ENCODE results near the gene ATPAF1.

ATPAF1 gene

DNA sequence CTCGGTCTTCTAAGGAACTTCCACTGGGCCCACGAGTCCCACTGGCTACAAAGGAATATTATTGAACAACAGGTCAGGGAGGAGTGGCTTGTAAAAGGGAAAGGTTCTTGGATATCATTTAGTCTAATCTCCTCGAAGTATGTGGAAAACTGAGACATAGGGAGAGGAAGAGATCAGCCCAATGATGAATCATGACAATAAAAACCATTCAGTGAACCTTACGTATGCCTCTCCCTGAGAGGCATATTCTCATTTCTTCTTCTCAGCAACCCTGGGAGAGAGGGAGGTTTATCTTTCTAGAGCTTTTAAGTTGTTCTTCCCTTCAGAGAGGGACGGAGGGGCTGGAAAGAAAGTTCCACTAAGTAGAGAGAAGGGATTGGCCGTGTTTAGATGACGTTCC, 46.2 kb downstream of the ATPAF1 start:
- ChIA-PET CTCF (interaction anchor here (0.6 to 3.5 kb wide), 17 partner anchors 9 to 237 kb away, joined by 3 to 20 read pairs (median 3); partner anchors contain the start of gene ATPAF1), POLR2A (interaction anchor here (1.4 to 1.8 kb wide), 2 partner anchors 10 to 18 kb away, joined by 3 to 6 read pairs; partner anchors contain the start of gene MKNK1)
- H3K36me3 ChIP-seq (ENCODE audit: control insufficient read depth in 2 of 2, insufficient read depth in 1 of 2, low read length in 2 of 2) = no peaks in the 10 kb centered on the region
- 0 out of 2 replicates have a peak, but pooled peaks cover 3% of the 10 kb centered on the region for H3K4me1 ChIP-seq (ENCODE audit: control insufficient read depth, insufficient read depth, low read length)
- TF ChIP-seq ZNF404 (tag by site-specific recombination; IDR thresholded peaks at IDR 0.05) = no peak
- TF ChIP-seq ZNF629 (tag by site-specific recombination; IDR thresholded peaks at IDR 0.05) = 0 out of 2 replicates have a peak, but pooled peaks have one; percentile 18
- 0 out of 2 replicates have a peak, but pooled peaks have one; percentile 33 for TF ChIP-seq SCRT2 (tag by site-specific recombination; IDR thresholded peaks at IDR 0.05)
- no peak for TF ChIP-seq ZNF664 (tag by site-specific recombination; IDR thresholded peaks at IDR 0.05)
- TF ChIP-seq ZSCAN23 (tag by site-specific recombination; IDR thresholded peaks at IDR 0.05) = no peak
- TF ChIP-seq, protein P1, sequence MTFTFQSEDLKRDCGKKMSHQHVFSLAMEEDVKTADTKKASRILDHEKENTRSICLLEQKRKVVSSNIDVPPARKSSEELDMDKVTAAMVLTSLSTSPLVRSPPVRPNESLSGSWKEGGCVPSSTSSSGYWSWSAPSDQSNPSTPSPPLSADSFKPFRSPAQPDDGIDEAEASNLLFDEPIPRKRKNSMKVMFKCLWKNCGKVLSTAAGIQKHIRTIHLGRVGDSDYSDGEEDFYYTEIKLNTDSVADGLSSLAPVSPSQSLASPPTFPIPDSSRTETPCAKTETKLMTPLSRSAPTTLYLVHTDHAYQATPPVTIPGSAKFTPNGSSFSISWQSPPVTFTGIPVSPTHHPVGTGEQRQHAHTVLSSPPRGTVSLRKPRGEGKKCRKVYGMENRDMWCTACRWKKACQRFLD (tag by site-specific recombination; IDR thresholded peaks at IDR 0.05) = no peak
- 0 out of 2 replicates have a peak, but pooled peaks have one; percentile 41 for TF ChIP-seq ZNF335 (tag by site-specific recombination; conservative IDR thresholded peaks at IDR 0.05)
- TF ChIP-seq, protein P2, sequence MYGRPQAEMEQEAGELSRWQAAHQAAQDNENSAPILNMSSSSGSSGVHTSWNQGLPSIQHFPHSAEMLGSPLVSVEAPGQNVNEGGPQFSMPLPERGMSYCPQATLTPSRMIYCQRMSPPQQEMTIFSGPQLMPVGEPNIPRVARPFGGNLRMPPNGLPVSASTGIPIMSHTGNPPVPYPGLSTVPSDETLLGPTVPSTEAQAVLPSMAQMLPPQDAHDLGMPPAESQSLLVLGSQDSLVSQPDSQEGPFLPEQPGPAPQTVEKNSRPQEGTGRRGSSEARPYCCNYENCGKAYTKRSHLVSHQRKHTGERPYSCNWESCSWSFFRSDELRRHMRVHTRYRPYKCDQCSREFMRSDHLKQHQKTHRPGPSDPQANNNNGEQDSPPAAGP (tag by site-specific recombination; IDR thresholded peaks at IDR 0.05) = peak; percentile 73
- no peaks in the 10 kb centered on the region for H3K9me3 ChIP-seq (ENCODE audit: control insufficient read depth, insufficient read depth, low read depth, low read length)
- no peak overlapping the region for H3K4me3 ChIP-seq (ENCODE audit: low read depth, low read length)
- no peak overlapping the region for H3K27ac ChIP-seq (ENCODE audit: extremely low read depth, low read depth, low read length)

DNA sequence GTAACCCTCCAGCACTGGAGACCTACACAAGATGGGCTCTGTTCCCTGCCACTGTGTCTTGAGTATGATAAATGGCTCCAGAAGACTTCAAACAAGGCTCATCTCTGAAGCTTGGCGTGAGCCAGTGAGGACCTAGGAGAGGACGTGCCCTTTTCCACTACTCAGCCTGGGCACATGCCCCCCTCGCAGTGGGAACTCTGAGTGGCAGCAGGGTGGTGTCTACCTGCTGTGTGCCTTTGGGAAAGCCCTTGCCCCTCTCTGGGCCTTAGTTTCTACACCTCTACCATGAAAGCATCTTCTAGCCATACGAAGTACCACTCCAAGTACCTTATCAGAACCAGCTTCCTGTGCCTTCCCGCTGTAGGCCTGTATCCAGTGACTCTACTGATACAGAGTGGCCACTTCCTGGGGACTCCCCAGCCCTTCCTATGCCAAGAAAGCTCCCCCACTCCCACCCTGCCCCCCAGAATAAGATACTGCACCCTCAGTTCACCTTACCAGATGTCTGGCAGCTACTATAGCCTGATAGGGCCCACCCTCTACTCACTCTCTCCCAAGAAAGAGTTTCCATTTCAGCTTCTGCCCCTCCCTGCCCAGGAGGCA, 48.4 kb downstream of the ATPAF1 start:
- 0 out of 2 replicates have a peak, but pooled peaks cover 3% of the 10 kb centered on the region for H3K4me1 ChIP-seq (ENCODE audit: control insufficient read depth, insufficient read depth, low read length)
- CTCF ChIA-PET = interaction anchor here (3.1 kb wide), 1 partner anchor 105 kb away, joined by 16 read pairs; no protein-coding TSS in a partner anchor
- POLR2A ChIA-PET = interaction anchor here (8.9 kb wide), 1 partner anchor 15 kb away, joined by 77 read pairs; the partner anchor contains the start of gene MKNK1

DNA sequence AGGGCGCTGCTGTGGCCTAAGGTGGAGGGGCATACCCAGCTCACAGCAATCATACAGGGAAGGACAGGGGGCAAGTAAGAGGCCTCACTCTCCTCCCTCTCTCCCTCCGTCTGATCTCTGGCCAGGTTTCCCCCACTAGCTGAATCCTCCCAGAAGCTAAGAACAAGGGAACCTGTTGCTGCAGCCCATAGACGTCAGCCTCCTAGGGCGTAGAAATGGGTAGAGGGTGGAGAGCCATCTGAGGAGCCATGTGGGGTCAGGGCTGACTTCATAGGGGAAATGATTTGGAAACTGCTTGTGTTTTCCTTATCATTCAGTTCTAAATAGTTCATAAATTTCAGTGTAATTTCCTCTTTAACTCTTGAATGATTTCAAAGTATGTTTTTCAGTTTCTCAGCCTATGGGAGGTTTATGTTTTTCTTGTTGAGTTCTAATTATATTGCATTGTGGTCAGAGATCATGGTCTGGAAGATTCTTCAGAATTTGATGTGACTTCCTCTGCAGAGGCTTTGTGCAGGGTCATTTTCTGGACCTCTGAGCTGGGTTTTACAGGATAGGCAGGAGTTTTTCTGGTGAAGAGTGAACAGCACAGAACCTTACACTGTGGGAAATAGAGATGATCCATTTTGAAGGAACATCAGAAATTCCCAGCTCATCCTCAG, 49.3 kb downstream of the ATPAF1 start:
- POLR2A ChIA-PET = interaction anchor here (8.9 kb wide), 1 partner anchor 14 kb away, joined by 77 read pairs; the partner anchor contains the start of gene MKNK1
- TF ChIP-seq HOXA7 (CRISPR knock-in tag; IDR thresholded peaks at IDR 0.05; ENCODE audit: borderline replicate concordance) = no peak
- no peak for TF ChIP-seq ZNF629 (tag by site-specific recombination; IDR thresholded peaks at IDR 0.05)
- peak; percentile 51; the same call in 1 of the 2 replicates for TF ChIP-seq ZFP3 (tag by site-specific recombination; IDR thresholded peaks at IDR 0.05; ENCODE audit: low read depth)
- TF ChIP-seq ZBTB1 (tag by site-specific recombination; IDR thresholded peaks at IDR 0.05) = no peak
- TF ChIP-seq SCRT1 (tag by site-specific recombination; IDR thresholded peaks at IDR 0.05; ENCODE audit: borderline replicate concordance) = 0 out of 2 replicates have a peak, but pooled peaks have one; percentile 39
- peak; percentile 84 for TF ChIP-seq SCRT2 (tag by site-specific recombination; IDR thresholded peaks at IDR 0.05)
- no peak for TF ChIP-seq MYNN (tag by site-specific recombination; IDR thresholded peaks at IDR 0.05; ENCODE audit: borderline replicate concordance)
- TF ChIP-seq SALL2 (tag by site-specific recombination; IDR thresholded peaks at IDR 0.05; ENCODE audit: borderline replicate concordance) = no peak
- TF ChIP-seq, protein P3, sequence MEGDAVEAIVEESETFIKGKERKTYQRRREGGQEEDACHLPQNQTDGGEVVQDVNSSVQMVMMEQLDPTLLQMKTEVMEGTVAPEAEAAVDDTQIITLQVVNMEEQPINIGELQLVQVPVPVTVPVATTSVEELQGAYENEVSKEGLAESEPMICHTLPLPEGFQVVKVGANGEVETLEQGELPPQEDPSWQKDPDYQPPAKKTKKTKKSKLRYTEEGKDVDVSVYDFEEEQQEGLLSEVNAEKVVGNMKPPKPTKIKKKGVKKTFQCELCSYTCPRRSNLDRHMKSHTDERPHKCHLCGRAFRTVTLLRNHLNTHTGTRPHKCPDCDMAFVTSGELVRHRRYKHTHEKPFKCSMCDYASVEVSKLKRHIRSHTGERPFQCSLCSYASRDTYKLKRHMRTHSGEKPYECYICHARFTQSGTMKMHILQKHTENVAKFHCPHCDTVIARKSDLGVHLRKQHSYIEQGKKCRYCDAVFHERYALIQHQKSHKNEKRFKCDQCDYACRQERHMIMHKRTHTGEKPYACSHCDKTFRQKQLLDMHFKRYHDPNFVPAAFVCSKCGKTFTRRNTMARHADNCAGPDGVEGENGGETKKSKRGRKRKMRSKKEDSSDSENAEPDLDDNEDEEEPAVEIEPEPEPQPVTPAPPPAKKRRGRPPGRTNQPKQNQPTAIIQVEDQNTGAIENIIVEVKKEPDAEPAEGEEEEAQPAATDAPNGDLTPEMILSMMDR (tag by site-specific recombination; IDR thresholded peaks at IDR 0.05) = no peak
- no peak for TF ChIP-seq REPIN1 (tag by site-specific recombination; IDR thresholded peaks at IDR 0.05; ENCODE audit: low read depth)

More for the DNA sequence above, 48.4 kb downstream of the ATPAF1 start:
- Histone ChIP-seq H3K36me3 (ENCODE audit: control insufficient read depth in 2 of 2, insufficient read depth in 1 of 2, low read length in 2 of 2) (no peaks in the 10 kb centered on the region), H3K4me3 (ENCODE audit: low read depth, low read length) (no peak overlapping the region), H3K27ac (ENCODE audit: extremely low read depth, low read depth, low read length) (no peak overlapping the region), H3K9me3 (ENCODE audit: control insufficient read depth, insufficient read depth, low read depth, low read length) (no peaks in the 10 kb centered on the region)
- no peak for TF ChIP-seq HOXC10 (CRISPR knock-in tag; IDR thresholded peaks at IDR 0.05)

More for the DNA sequence above, 49.3 kb downstream of the ATPAF1 start:
- CTCF ChIA-PET = interaction anchor here (1.0 to 3.1 kb wide), 3 partner anchors 14 to 172 kb away, joined by 3 to 16 read pairs (median 3); no protein-coding TSS in a partner anchor
- no peaks in the 10 kb centered on the region for H3K36me3 ChIP-seq (ENCODE audit: control insufficient read depth in 2 of 2, insufficient read depth in 1 of 2, low read length in 2 of 2)
- H3K4me3 ChIP-seq (ENCODE audit: low read depth, low read length) = no peak overlapping the region
- H3K4me1 ChIP-seq (ENCODE audit: control insufficient read depth, insufficient read depth, low read length) = no peaks in the 10 kb centered on the region
- no peaks in the 10 kb centered on the region for H3K9me3 ChIP-seq (ENCODE audit: control insufficient read depth, insufficient read depth, low read depth, low read length)
- no peak overlapping the region for H3K27ac ChIP-seq (ENCODE audit: extremely low read depth, low read depth, low read length)

All from HEK293 (cell line).